HUDEP-2 (cell line): ENCODE data around the gene DVL1.
"Not testable (repeated sequence)": the region's sequence is repeated elsewhere in the genome, so short reads cannot be mapped to it uniquely, and the experiment has no call there.

Source experiments
- DNase-seq, 76 experiments: peaks; one replicate each; lab custom pipeline; 2025; ENCODE audit not compliant: unreplicated experiment in 76 of 76; lab: John Stamatoyannopoulos, UW

The DVL1 gene

DNA sequence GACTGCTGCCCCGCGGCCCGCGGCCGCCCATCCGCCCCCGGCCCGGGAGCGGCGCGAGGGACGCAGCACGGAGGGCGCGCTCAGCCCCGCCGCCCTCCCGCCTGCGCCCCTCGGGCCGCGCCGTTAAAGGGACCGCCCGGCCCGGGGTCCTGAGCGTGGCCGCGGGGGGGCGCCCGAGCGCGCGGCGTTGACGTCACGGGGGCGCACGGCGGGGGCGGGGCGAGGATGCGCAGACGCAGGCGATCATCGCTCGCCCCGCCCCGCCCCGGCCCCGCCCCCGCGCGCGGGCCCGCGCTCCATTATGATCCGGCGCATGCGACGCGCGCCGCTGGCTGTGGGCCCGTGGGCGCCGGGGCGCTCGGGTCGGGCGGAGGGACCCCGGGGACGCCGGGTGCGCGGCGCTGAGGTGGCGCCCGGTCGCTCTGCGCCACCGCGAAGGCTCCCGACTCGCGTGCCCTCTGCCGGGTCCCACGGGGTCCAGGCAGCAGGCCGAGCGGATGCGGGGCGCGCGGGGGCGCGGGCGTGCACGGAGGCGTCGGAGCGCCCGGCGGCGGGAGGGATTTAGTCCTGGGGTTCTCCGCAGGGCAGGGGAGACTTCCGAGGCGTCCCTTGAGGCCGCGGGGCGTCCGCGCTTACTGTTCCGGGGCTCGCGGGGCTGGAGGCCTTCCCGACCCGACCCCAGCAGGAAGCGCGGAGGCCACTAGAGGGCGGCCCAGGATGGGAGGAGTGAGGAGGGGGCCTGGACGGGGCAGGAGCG lies at the start of gene DVL1:
Gene DVL1 (minus strand): TSS at position 163 of the 757 bp plus-strand sequence. CDS start 353 bp downstream, outside the sequence.
- peak in 47 of 76 experiments; percentile 11 to 62 (median 37) for DNase-seq

DNA sequence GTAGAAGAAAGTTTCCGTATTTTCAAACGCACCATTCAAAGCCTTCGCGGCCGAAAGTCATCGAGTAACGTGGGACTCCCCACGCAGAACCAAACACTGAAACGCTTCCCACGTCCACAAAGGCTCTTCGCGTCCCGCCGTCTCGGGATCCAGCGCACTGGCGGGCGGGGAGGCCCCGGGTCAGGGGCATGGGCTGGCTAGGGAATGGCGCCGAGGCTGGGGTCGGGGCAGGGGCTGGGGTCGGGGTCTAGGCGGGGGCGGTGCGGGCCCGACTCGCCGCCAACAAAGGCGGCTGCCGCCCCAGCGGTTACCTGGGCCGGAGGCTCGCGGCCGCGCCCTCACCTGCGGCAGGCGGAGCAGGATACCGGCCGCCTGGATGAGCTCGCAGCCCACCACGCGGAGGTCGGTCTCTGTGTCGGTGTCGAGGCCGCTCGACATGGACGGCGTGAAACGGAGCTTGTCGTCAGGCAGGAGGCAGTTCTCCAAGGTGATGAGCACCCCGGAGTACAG lies 49.5 kb upstream of the DVL1 start:
- no peak for DNase-seq

DNA sequence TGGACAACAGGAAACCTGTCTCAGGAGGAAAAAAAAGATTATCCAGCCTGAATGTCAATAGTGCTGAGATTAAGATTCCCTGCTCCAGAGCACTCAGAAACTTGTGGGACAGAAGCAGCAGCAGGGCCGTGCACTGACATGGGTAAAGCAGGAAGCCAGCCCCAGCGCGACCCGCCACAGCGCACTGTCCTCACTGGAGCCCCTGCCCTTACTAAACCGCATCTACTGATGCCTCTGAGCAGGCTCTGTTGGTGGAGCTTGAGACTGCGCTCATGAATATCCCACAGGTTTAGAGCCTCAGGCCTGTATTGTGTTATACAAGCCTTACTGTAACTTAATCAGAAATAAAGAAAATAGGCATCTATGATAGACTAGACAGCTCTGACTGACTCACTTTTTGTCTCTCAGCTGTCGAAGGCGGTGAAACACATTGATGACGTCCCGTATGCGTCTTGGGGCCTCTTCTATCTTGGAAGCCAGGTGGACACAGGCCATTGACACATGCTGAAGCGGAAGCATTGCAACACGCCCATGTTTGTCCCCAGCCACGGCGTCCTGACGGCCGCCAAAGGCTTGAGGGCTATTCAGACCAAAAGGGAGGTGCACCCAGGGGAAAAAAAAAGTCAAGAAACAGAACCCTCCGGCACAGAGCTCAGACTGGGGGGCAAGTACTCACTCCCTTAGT lies 48.8 kb upstream of the DVL1 start:
- DNase-seq = peak in 52 of 76 experiments; percentile 2 to 73 (median 33)

DNA sequence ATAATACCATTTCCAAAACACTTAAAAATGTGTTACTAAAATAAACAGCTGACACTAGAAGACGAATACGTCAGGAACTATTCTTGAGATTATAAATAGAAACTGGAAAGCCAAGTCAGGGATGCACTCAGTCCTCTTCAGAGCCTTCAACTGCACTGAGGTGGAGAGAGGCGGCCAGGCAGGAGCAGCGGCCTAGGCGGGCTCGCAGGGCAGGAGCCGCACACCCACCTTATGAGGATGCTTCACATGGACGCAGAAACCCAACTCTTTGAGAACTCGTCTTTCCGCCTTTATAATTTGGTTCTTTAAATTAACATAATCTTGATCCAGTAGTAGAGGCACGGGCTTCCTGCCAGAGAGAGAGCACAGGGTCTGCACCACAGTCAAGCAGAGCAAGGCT lies 45.9 kb upstream of the DVL1 start:
- no peak for DNase-seq

DNA sequence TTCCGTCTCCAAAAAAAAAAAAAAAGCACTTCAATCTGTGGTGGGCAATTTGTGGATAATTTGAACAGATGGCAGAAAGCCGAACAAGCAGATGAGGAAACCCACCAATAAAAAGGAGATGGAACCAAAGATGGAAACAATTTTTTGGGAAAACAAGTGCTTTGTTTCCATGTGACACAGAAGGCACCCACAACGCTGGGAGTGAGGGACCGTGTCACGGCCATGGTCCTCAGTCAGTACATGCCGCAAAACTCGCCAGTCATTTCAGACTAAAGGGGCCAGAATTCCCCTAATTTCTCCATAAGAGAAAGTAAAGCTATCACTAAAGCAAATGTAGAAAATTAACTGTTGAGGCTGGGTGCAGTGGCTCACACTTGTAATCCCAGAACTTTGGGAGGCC lies 44.9 kb upstream of the DVL1 start:
- no peak for DNase-seq

DNA sequence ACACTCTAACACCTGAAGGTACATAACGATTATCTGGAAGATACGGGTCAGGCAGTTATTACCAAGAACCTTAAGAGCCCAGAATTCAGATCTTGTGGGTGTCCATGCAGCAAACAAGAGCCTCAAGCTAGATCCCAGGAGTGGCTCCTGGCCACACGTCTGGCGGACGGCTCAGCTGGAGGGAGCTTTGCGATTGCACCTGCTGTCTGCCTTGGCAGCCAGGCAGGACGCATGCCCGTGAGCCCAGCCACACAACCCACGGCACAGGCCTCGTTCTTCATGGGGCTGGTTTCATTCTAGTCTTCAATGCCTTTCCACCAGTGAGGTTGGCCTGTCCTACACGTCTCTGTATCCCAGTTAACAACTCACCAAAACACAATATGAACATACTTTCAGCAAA lies 44.2 kb upstream of the DVL1 start:
- no peak for DNase-seq

DNA sequence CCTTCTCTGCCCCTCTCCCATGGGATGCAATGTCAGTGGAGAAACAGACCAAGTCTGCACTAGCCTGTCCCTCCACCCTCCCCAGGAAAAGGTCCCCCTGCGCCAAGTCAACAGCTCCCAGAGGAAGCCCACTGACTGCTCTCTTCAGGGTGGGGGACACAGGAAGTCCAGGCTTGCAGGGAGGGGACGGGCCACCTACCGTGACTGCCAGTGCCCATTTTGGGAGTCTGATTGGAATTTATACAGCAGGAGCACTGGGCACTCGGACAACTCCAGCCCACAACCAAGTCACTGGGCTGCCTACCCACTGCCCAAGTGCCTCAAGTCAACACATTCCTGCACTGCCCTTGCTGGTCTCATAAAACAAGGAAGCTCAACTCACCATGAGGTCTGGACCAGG lies 43.8 kb upstream of the DVL1 start:
- no peak for DNase-seq

DNA sequence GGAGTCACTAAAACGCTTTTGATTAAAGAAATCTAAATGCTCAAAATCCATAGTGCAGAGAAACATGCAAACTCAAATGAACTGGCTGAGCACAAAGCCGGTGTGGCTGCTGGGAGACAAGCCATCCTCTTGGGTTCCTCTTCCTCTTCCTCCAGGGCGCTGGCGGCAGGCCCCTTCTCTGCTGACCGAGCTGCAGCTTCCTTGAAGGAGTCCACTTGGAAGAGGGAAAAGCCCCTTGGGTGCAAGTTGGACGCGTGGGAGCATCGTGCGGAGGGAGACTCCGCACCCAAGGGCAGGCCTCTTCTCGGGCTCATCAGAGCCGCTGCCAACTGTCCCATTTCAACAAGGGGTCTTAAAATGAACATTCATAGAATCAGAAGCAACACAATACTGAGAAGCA lies 42.0 kb upstream of the DVL1 start:
- DNase-seq = no peak

DNA sequence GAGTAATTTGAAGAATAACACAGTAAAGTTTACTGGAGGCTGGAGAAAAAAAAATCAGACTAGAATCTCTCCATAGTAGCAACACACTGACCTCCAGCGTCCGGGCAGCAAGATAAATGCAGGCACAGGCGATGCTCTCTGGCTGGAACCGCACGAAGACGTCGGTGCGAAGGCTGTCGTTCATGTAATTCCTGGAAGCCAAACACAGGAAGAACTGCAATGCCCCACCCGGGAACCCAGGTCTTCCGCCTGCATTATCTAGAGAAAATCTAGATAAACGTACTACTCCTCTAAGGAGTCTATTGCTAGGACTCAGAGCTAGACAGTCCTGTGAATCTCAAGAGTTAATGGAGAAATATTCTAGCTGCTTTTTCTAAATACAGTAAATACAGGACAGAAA lies 41.5 kb upstream of the DVL1 start:
- DNase-seq = no peak

DNA sequence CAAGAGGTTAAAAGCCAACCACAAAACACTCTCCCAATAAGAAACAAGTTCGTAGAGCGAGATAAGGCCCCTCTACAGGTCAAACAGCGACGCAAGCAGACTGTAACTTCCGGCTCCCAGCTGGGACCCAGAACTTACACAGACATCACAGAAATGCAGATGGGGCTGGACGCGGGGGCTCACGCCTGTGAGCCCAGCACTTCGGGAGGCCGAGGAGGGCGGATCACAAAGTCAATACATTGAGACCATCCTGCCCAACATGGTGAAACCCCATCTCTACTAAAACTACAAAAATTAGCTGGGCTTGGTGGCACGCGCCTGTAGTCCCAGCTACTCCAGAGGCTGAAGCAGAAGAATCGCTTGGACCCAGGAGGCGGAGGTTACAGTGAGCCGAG lies 38.9 kb upstream of the DVL1 start:
- no peak for DNase-seq

DNA sequence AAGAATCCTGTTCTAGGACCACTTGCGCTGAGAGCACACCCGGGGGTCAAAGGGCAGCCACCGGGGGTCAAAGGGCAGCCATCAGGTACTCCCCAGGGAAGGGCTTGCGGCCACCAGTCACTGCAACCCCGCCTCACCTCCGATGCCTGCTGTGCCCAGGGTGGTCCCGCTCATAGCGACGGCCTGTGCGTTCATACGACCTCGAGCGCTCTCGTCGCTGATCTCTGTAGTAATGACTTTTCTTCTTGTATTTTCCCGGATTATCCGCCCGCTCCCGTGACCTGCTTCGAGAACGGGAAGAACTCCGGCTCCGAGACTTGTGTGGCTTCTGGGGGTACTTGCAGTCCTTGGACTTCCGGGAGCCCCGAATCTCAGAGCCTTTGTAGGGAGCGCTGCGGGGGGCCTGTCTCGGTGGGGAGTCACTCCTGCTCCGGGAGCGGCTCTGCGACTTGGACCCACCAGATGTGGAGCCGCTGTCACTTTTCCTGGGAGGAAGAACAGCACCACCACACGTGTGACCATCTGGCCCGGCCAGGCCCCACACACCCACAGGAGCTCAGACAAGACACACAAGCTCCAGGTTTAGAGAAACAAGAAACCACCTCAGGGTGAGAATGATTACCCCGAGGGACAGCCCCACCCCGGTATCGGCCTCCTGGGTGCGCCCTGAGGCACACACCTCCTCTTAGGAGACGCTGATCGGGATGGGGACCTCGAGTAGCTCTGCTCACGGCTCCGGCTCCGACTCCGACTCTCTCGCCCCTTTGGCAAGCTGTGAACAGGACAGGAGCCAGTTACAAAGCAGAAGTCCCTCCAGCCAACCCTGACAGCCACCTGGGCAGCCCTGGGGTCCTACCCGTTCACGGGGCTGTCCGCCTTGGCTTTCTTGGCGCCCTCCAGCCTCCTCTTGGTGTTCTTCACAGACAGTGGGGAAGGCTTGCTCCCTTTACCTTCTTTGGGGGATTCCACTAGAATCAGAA lies 38.2 kb upstream of the DVL1 start:
- DNase-seq = no peak

DNA sequence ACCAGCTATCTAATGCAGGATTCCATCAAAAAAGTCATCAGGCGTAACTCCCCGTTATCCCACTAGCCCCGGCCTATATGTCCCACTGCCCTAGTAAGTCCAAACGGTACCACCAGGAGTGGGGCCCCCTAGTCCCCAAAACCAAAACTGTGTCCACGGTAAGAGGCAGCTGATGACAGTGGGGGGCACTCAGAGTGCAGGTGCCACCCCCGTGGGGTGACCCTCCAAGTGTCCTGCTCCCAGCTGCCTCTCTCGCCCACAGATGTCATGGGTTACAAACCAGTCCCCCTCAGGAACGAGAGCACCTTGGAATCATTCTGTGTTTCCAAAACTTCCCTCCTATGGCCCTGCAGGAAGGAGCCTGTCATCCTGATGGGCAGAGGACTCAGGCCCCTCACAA lies 36.7 kb upstream of the DVL1 start:
- no peak for DNase-seq

DNA sequence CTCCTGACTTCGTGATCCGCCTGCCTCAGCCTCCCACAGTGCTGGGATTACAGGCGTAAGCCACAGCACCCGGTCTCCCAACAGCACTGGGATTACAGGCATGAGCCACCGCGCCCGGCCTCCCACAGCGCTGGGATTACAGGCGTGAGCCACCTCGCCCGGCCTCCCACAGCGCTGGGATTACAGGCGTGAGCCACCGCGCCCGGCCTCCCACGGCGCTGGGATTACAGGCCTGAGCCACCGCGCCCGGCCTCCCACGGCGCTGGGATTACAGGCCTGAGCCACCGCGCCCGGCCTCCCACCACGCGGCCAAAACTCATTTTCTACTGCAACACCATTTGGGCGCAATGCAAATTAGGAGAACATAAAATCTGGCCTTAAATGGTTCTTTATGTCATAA lies 36.1 kb upstream of the DVL1 start:
- not testable (repeated sequence) for DNase-seq

DNA sequence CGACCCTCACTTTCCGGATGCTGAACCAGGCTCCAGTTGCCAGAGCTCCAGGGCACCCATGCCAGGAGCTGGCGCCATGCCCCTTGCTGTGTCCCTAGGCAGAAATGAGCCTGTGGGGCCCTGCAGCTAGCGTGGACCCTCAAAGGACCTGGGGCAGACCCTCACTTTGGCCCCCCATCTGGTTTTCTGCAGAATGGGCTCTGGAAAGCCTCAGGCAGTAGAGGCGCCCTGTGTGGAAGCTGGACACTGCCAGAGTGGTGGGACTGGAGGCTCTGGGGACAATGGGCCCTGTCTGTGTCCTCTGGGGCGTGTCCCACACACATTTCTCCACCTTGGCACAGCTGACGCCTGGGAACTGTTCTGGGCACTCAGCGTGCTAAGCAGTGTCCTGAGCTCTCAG lies 32.1 kb upstream of the DVL1 start:
- DNase-seq = no peak

DNA sequence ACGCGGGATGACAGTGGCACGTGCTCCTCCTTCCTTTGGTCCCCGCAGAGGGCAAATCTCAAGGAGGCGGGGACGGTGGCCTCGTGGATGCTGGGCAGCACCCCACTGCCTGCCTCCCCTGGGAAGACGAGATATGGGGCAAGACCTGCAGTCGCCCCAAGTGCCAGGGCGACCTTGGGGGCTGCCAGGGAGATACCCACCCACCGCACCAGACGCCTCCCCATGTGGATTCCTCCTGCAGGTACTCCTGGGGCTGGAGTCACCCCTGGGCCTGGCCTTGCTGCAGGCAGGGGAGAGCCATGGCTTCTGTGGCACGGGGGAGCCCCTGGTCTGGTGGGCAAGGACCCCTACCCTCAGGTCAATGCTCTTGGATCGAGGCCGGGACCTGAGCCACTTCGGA lies 31.6 kb upstream of the DVL1 start:
- no peak for DNase-seq

DNA sequence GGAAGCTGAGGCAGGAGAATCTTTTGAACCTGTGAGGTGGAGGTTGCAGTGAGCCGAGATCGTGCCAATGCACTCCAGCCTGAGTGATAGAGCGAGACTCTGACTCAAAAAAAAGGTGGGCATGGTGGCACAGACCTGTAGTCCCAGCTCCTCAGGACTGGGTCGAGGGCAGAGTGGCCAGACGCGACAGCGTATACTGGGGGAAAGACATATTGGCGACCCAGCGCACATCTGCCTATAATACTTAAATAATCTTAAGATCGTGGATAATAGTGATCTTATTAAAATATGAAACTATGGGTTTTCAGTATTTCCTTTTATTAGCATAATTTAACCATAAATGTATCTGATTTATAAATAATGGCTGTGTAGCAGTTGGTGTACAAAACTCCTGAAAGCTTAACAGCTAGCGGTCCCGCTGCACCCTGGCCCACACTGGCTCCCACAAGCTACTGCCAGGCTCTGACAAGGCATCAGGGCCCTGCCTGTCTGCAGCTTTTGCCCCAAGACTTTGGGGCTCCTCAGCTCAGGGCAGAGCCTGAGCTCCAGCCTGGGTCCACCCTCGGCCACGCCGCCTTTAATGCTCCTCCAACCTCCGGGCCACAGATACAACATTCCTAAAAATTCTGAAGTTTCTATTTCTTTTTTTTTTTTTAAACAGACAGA lies 28.5 kb upstream of the DVL1 start:
- DNase-seq = no peak

DNA sequence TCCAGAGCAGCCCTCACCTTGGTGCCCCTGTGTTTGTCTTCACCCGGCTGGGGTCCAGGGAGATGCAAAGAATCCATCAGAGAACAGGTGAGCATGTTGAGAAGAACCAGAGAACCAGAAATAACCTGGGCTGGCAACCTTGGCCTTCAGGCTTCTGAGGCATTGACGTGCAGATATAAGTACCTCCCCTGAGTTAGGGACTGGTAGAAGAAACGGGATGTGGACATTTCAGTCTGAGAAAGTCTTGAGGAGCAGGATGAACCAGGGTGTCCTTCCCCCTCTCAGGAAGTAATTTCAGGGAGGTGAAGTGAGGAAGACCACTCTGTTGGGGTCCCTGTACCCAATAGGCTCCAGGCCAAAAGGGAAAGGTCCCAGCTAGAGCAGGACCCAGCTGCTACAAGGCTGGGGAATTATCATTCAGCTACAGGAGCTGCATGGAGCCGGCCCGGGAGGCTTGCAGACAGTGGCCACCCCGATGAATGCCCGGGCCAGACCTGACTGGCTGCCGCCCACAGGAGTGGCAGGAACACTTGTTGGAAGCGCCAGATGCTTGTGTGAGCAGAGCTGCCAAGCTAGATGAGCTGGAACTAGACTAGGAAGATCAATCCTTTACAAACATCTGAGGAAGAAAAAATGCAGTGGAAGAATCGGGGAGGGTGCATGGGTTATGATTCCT lies 27.5 kb upstream of the DVL1 start:
- DNase-seq = no peak

DNA sequence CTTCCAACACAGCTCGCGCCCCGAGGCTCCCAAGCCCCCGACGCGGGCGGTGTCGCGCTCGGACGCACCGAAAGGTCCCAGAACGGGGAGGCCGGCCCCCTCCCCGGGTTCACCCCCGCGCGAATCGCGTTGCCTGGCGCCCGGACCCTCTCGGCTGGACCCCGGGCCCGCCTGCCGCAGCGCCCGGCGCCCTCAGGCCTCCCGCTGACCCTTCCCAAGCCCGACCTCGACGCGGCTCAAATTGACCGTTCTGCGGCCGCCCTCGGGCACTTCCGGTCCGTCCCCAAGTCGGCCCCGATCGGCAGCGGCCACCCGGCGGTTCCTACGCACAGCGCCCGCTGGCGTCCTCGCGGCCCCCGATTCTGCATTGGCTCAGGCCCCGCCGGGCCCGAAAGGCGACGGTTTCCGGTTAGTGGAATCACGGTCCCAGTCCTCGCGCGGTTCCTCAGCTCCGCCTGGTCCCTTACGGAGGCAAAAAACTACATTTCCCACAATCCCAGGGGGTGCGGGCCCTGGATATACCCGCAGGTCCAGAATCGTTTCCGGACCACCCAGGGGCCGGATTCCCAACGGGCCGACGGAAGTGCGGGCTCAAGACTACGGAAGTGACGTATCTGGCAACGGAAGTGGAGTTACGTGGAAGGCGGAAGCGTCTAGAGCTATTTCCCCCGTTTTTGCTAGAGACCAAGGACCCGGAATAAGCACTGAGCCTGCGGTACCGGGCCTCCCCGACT lies 25.9 kb upstream of the DVL1 start, which contains the start of gene AURKAIP1:
Gene AURKAIP1 (minus strand): TSS at position 279 of the 734 bp plus-strand sequence. CDS start 451 bp downstream, outside the sequence.
- DNase-seq = peak in 75 of 76 experiments; percentile 66 to 99 (median 96)

DNA sequence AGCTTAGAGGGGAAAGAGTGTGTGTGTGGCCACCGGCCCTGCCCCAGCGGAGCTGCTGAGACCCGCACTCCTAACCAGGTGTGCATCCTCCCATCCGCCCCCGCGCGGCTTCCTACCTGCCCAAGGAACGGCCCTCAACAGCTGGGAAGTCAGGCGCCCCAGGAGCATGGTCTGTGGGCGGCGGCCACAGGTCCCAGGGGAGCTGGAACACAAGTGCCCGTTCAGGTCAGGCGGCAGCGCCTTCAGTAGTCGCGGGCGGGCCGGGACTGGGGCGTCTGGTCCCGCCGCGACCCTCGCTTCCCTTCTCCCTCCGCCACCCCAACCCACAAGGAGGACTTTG lies 25.3 kb upstream of the DVL1 start:
- no peak for DNase-seq
